Measurements from ENCODE around the gene NUDT4.
"Not testable (repeated sequence)": the region's sequence is repeated elsewhere in the genome, so short reads cannot be mapped to it uniquely, and the experiment has no call there.

Gene NUDT4

GRCh38 chr12:93402333-93403311, 24.9 kb downstream of the NUDT4 start:
- no peak for DNase-seq (ENCODE audit: low read depth)

GRCh38 chr12:93403988-93404803, 26.5 kb downstream of the NUDT4 start:
- DNase-seq (ENCODE audit: low read depth): no peak

GRCh38 chr12:93404961-93405849, 27.5 kb downstream of the NUDT4 start:
- no peak for DNase-seq (ENCODE audit: low read depth)

- no peak for DNase-seq (ENCODE audit: low read depth)
Measured at GRCh38 chr12:93407054-93407962, 29.6 kb downstream of the NUDT4 start.

- no peak for DNase-seq (ENCODE audit: low read depth)
Measured at GRCh38 chr12:93407963-93408283, 30.2 kb downstream of the NUDT4 start.

- no peak for DNase-seq (ENCODE audit: low read depth)
Measured at GRCh38 chr12:93408813-93409212, 31.1 kb downstream of the NUDT4 start.

GRCh38 chr12:93409343-93410187, 31.8 kb downstream of the NUDT4 start:
- DNase-seq (ENCODE audit: low read depth): not testable (repeated sequence)

GRCh38 chr12:93411060-93411459, 33.3 kb downstream of the NUDT4 start:
- not testable (repeated sequence) for DNase-seq (ENCODE audit: low read depth)

- not testable (repeated sequence) for DNase-seq (ENCODE audit: low read depth)
Measured at GRCh38 chr12:93412396-93412795, 34.7 kb downstream of the NUDT4 start.

- no peak for DNase-seq (ENCODE audit: low read depth)
Measured at GRCh38 chr12:93413064-93413463, 35.3 kb downstream of the NUDT4 start.

- DNase-seq (ENCODE audit: low read depth): peak; percentile 32
Measured at GRCh38 chr12:93415723-93416464, 38.2 kb downstream of the NUDT4 start.

GRCh38 chr12:93417967-93418480, 40.3 kb downstream of the NUDT4 start:
- no peak for DNase-seq (ENCODE audit: low read depth)

- DNase-seq (ENCODE audit: low read depth): no peak
Measured at GRCh38 chr12:93419388-93420034, 41.8 kb downstream of the NUDT4 start.

GRCh38 chr12:93422050-93422449, 44.3 kb downstream of the NUDT4 start:
- no peak for DNase-seq (ENCODE audit: low read depth)

- DNase-seq (ENCODE audit: low read depth): no peak
Measured at GRCh38 chr12:93425736-93426411, 48.1 kb downstream of the NUDT4 start.

- no peak for DNase-seq (ENCODE audit: low read depth)
Measured at GRCh38 chr12:93426412-93426805, 48.7 kb downstream of the NUDT4 start.

GRCh38 chr12:93427779-93428564, 50.2 kb downstream of the NUDT4 start:
- no peak for DNase-seq (ENCODE audit: low read depth)
